Body of pancreas (tissue), 4 donors: ENCODE data around the gene SEMA6D.

Experiments used
- POLR2A ChIP-seq, 3 donors: fragments of 450-650 bp; IDR thresholded peaks; one replicate each; pipeline ENCODE4 v1.6.1; 2016; ENCODE audit warnings: antibody characterized with exemption in 3 of 3, mild to moderate bottlenecking in 2 of 3
- TF ChIP-seq, protein P1 (sequence below), 7 experiments: fragments of 450-650 bp in 4 of 7; fragments of 200-600 bp in 3 of 7; sonication (generic) in 3 of 7; IDR thresholded peaks; one replicate each; pipeline ENCODE4 v1.5.1; 2016 to 2019; ENCODE audit warnings: antibody characterized with exemption in 7 of 7

- TF ChIP-seq, protein P1, sequence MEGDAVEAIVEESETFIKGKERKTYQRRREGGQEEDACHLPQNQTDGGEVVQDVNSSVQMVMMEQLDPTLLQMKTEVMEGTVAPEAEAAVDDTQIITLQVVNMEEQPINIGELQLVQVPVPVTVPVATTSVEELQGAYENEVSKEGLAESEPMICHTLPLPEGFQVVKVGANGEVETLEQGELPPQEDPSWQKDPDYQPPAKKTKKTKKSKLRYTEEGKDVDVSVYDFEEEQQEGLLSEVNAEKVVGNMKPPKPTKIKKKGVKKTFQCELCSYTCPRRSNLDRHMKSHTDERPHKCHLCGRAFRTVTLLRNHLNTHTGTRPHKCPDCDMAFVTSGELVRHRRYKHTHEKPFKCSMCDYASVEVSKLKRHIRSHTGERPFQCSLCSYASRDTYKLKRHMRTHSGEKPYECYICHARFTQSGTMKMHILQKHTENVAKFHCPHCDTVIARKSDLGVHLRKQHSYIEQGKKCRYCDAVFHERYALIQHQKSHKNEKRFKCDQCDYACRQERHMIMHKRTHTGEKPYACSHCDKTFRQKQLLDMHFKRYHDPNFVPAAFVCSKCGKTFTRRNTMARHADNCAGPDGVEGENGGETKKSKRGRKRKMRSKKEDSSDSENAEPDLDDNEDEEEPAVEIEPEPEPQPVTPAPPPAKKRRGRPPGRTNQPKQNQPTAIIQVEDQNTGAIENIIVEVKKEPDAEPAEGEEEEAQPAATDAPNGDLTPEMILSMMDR (IDR thresholded peaks at IDR 0.05) = no peak
- TF ChIP-seq POLR2A (IDR thresholded peaks at IDR 0.05) = no peak
These were observed 26.6 kb downstream of the SEMA6D start for GRCh38 chr15:47743886-47744285.
